Astrocyte (in vitro differentiated cells and primary cell): Measurements from ENCODE around the gene DENND5B. TPM values are rescaled to one million over a fixed set of nuclear protein-coding genes. Genes with fewer than 3 reads are reported as not detected.

ENCODE experiments used
- DNase-seq: peaks from one replicate; pipeline ENCODE4 v3.0.0-alpha.2; 2010; ENCODE audit warnings: low read depth
- FAIRE-seq: peaks from 2 replicates; lab custom pipeline; 2011; peaks lifted over from hg19 to GRCh38; lab: Jason Lieb, UNC
- H2AFZ ChIP-seq: 2 replicates; pipeline ENCODE4 v1.6.0; 2012; ENCODE audit warnings: low read depth, low read length, inconsistent platforms
- H3K27ac ChIP-seq: 2 replicates; pipeline ENCODE4 v1.5.1; 2011; ENCODE audit warnings: low read depth, low read length, inconsistent platforms
- H3K27me3 ChIP-seq: 2 replicates; pipeline ENCODE4 v1.6.0; 2011; ENCODE audit warnings: low read length, inconsistent platforms; ENCODE audit not compliant: insufficient read depth
- H3K36me3 ChIP-seq: 2 replicates; pipeline ENCODE4 v1.5.1; 2011; ENCODE audit warnings: low read length, inconsistent platforms; ENCODE audit not compliant: insufficient read depth
- H3K4me1 ChIP-seq: 2 replicates; pipeline ENCODE4 v1.5.1; 2011; ENCODE audit warnings: low read length, inconsistent platforms; ENCODE audit not compliant: insufficient read depth
- H3K4me2 ChIP-seq: 2 replicates; pipeline ENCODE4 v1.6.0; 2012; ENCODE audit warnings: low read length, inconsistent platforms
- H3K4me3 ChIP-seq: 2 replicates; pipeline ENCODE4 v1.5.1; 2011; ENCODE audit warnings: low read depth, mild to moderate bottlenecking, low read length, inconsistent platforms; ENCODE audit not compliant: insufficient read depth
- H3K79me2 ChIP-seq: 2 replicates; pipeline ENCODE4 v1.6.0; 2012; ENCODE audit warnings: mild to moderate bottlenecking, low read length, inconsistent platforms; ENCODE audit not compliant: insufficient read depth
- H3K9ac ChIP-seq: 2 replicates; pipeline ENCODE4 v1.6.0; 2012; ENCODE audit warnings: mild to moderate bottlenecking, low read length, inconsistent platforms
- H3K9me3 ChIP-seq: 2 replicates; pipeline ENCODE4 v1.5.1; 2012; ENCODE audit warnings: low read depth, mild to moderate bottlenecking, low read length, inconsistent platforms; ENCODE audit not compliant: insufficient read depth
- H4K20me1 ChIP-seq: 2 replicates; pipeline ENCODE4 v1.6.0; 2012; ENCODE audit warnings: low read length, inconsistent platforms; ENCODE audit not compliant: insufficient read depth
- H3K27ac Mint-ChIP-seq: one replicate; pipeline ENCODE4 v1.8.0; 2021; ENCODE audit warnings: mild to moderate bottlenecking, mixed read lengths; ENCODE audit not compliant: unreplicated experiment
- H3K27me3 Mint-ChIP-seq: one replicate; pipeline ENCODE4 v1.8.0; 2021; ENCODE audit warnings: low read depth, mixed read lengths; ENCODE audit not compliant: unreplicated experiment
- H3K36me3 Mint-ChIP-seq: one replicate; pipeline ENCODE4 v1.8.0; 2021; ENCODE audit warnings: low read depth, mixed read lengths; ENCODE audit not compliant: unreplicated experiment
- H3K4me1 Mint-ChIP-seq: one replicate; pipeline ENCODE4 v1.8.0; 2021; ENCODE audit warnings: low read depth, mixed read lengths; ENCODE audit not compliant: unreplicated experiment
- H3K4me3 Mint-ChIP-seq: one replicate; pipeline ENCODE4 v1.8.0; 2021; ENCODE audit warnings: mild to moderate bottlenecking, moderate library complexity, mixed read lengths; ENCODE audit not compliant: unreplicated experiment
- H3K9me3 Mint-ChIP-seq: one replicate; pipeline ENCODE4 v1.8.0; 2021; ENCODE audit warnings: mild to moderate bottlenecking, mixed read lengths; ENCODE audit not compliant: unreplicated experiment
- EZH2 ChIP-seq: IDR thresholded peaks from 2 replicates; pipeline ENCODE4 v1.6.1; 2012; ENCODE audit warnings: mild to moderate bottlenecking, low read length, inconsistent platforms; ENCODE audit not compliant: insufficient read depth
- total RNA-seq: library from RNA; stranded (reverse); gene quantifications from 2 replicates; pipeline ENCODE4 v1.2.1, GENCODE V29; 2021
- TF ChIP-seq, protein P1 (sequence below): IDR thresholded peaks from 2 replicates; pipeline ENCODE4 v1.5.1; 2011; ENCODE audit warnings: low read depth, mild to moderate bottlenecking, inconsistent platforms, low read length, moderate library complexity; ENCODE audit not compliant: insufficient read depth

The DENND5B gene
- total RNA-seq, 1 donor from 2014 or later: 22.7 TPM

DNA sequence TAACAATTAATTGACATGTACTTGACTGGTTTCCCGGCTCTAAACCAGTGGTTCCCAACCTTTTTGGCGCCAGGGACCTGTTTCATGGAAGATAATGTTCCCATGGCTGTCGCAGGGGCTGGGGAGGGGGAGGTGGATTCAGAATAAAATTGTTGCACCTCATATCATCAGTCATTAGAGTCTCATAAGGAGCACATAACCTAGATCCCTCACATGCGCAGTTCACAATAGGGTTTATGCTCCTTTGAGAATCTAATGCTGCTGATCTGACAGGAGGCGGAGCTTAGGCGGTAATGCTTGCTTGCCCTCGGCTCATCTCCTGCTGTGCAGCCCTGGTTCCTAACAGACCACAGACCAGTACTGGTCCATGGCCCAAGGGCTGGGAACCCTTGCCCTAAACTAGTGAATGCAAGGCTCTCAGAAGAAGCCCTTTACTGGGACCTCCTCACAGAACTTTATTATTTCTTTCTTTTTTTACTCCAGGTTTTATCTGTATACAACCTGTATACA lies 178.6 kb downstream of the DENND5B start:
- H3K27me3 Mint-ChIP-seq: no peaks in the 10 kb centered on the region
- H3K4me1 Mint-ChIP-seq: no peaks in the 10 kb centered on the region
- no peak for FAIRE-seq
- no peak for DNase-seq
- no peak overlapping the region for H3K4me2 ChIP-seq
- no peak overlapping the region for H3K9ac ChIP-seq
- H3K4me3 Mint-ChIP-seq: no peak overlapping the region
- no peaks in the 10 kb centered on the region for H3K36me3 ChIP-seq
- no peak overlapping the region for H2AFZ ChIP-seq
- peaks cover 2% of the 10 kb centered on the region for H3K36me3 Mint-ChIP-seq
- no peaks in the 10 kb centered on the region for H3K9me3 ChIP-seq
- no peaks in the 10 kb centered on the region for H3K27me3 ChIP-seq
- TF ChIP-seq EZH2: no peak
- TF ChIP-seq, protein P1, sequence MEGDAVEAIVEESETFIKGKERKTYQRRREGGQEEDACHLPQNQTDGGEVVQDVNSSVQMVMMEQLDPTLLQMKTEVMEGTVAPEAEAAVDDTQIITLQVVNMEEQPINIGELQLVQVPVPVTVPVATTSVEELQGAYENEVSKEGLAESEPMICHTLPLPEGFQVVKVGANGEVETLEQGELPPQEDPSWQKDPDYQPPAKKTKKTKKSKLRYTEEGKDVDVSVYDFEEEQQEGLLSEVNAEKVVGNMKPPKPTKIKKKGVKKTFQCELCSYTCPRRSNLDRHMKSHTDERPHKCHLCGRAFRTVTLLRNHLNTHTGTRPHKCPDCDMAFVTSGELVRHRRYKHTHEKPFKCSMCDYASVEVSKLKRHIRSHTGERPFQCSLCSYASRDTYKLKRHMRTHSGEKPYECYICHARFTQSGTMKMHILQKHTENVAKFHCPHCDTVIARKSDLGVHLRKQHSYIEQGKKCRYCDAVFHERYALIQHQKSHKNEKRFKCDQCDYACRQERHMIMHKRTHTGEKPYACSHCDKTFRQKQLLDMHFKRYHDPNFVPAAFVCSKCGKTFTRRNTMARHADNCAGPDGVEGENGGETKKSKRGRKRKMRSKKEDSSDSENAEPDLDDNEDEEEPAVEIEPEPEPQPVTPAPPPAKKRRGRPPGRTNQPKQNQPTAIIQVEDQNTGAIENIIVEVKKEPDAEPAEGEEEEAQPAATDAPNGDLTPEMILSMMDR: no peak
- H3K27ac Mint-ChIP-seq: no peak overlapping the region
- no peak overlapping the region for H3K4me3 ChIP-seq
- no peak overlapping the region for H3K27ac ChIP-seq
- H3K9me3 Mint-ChIP-seq: no peaks in the 10 kb centered on the region
- H4K20me1 ChIP-seq: no peaks in the 10 kb centered on the region
- no peaks in the 10 kb centered on the region for H3K4me1 ChIP-seq
- no peaks in the 10 kb centered on the region for H3K79me2 ChIP-seq

DNA sequence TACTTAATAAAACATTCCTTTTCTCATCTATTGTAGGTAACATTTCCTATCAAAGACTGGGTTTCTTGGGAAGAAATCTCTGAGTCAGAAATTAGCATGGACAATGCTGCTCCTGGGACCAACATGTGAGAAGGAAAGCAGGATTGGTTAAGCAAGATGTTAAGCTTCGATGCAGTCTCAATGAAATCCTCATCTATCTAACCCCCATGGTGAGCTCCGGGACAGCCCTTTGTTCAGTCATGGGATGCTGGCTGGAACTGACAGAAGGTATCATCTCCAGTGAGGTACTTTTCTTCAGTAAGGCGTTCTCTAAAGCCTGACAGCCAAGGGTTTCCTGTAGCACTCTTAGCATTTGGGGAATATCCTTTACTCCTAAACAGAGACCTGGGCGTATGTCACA lies 182.2 kb downstream of the DENND5B start:
- no peak overlapping the region for H3K4me2 ChIP-seq
- no peak overlapping the region for H3K9ac ChIP-seq
- H3K4me3 Mint-ChIP-seq: no peak overlapping the region
- H3K27me3 ChIP-seq: no peaks in the 10 kb centered on the region
- H3K9me3 Mint-ChIP-seq: no peaks in the 10 kb centered on the region
- H3K36me3 ChIP-seq: no peaks in the 10 kb centered on the region
- H3K36me3 Mint-ChIP-seq: peaks cover 2% of the 10 kb centered on the region
- no peaks in the 10 kb centered on the region for H4K20me1 ChIP-seq
- H2AFZ ChIP-seq: no peak overlapping the region
- no peaks in the 10 kb centered on the region for H3K4me1 Mint-ChIP-seq
- no peak overlapping the region for H3K4me3 ChIP-seq
- H3K4me1 ChIP-seq: no peaks in the 10 kb centered on the region
- no peak for FAIRE-seq
- no peaks in the 10 kb centered on the region for H3K79me2 ChIP-seq
- DNase-seq: no peak
- H3K27ac Mint-ChIP-seq: no peak overlapping the region
- no peak overlapping the region for H3K27ac ChIP-seq
- no peaks in the 10 kb centered on the region for H3K27me3 Mint-ChIP-seq
- TF ChIP-seq EZH2: no peak
- TF ChIP-seq, protein P1: no peak
- H3K9me3 ChIP-seq: no peaks in the 10 kb centered on the region

DNA sequence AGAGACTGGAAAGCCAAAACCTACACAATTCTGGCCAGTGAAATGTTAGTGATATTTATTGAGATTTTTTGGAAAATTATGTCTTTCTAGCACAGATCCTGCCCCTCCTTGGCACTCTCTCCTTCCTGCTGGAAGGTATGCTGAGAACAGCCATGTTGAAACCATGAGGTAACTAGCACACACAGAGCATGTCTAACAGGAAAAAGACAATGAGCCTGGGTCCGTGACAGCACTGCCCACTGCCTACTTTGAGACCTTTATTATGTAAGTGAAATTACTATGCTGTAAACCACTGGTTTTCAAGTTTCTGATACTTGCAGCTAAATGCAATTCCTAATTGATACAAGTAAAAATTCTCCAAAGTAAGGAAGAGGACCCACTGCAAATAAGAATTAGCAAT lies 183.4 kb downstream of the DENND5B start:
- Mint-ChIP-seq H3K4me1 (no peaks in the 10 kb centered on the region), H3K4me3 (no peak overlapping the region), H3K27ac (no peak overlapping the region), H3K27me3 (no peaks in the 10 kb centered on the region), H3K9me3 (no peaks in the 10 kb centered on the region), H3K36me3 (no peaks in the 10 kb centered on the region)
- no peaks in the 10 kb centered on the region for H3K27me3 ChIP-seq
- no peak overlapping the region for H2AFZ ChIP-seq
- no peak overlapping the region for H3K4me3 ChIP-seq
- no peaks in the 10 kb centered on the region for H4K20me1 ChIP-seq
- H3K4me2 ChIP-seq: no peak overlapping the region
- FAIRE-seq (no peak), DNase-seq (no peak)
- no peaks in the 10 kb centered on the region for H3K79me2 ChIP-seq
- no peaks in the 10 kb centered on the region for H3K9me3 ChIP-seq
- H3K36me3 ChIP-seq: no peaks in the 10 kb centered on the region
- no peak overlapping the region for H3K9ac ChIP-seq
- no peak overlapping the region for H3K27ac ChIP-seq
- peaks cover 5% of the 10 kb centered on the region for H3K4me1 ChIP-seq
- TF ChIP-seq EZH2: no peak
- TF ChIP-seq, protein P1: no peak
